Breast epithelium (tissue), 4 donors: ENCODE measurements around the gene IMMP2L. TPM values are rescaled to one million over a fixed set of nuclear protein-coding genes. Genes with fewer than 3 reads are reported as not detected.

Experiments used
- DNase-seq, 2 donors: peaks; one replicate each; pipeline ENCODE4 v3.0.0-alpha.2; 2019; ENCODE audit warnings: low spot score in 2 of 2
- H3K27ac ChIP-seq, 2 donors: fragments of 200-600 bp; sonication (generic) in 1 of 2; one replicate each; pipeline ENCODE4 v1.5.1; 2016 to 2019; ENCODE audit warnings: mild to moderate bottlenecking in 1 of 2
- H3K27me3 ChIP-seq, 2 donors: fragments of 200-600 bp; sonication (generic) in 1 of 2; one replicate each; pipeline versions ENCODE4 v1.5.1 to v1.6.0; 2017 to 2019; ENCODE audit warnings: control low read depth in 1 of 2, mild to moderate bottlenecking in 1 of 2
- H3K36me3 ChIP-seq: fragments of 200-600 bp; one replicate; pipeline ENCODE4 v1.5.1; 2019
- H3K4me1 ChIP-seq, 2 donors: fragments of 200-600 bp; sonication (generic); one replicate each; pipeline ENCODE4 v1.5.1; 2016 to 2019; ENCODE audit warnings: control low read depth in 1 of 2
- H3K4me3 ChIP-seq, 3 donors: fragments of 200-600 bp; sonication (generic); 1 replicate in 2 of 3; 2 replicates in 1 of 3; pipeline ENCODE4 v1.5.1; 2016 to 2019; ENCODE audit warnings: mild to moderate bottlenecking in 3 of 3, moderate library complexity in 2 of 3
- H3K9me3 ChIP-seq, 2 donors: fragments of 200-600 bp; sonication (generic) in 1 of 2; one replicate each; pipeline ENCODE4 v1.5.1; 2016 to 2019; ENCODE audit warnings: control low read depth in 1 of 2
- CTCF ChIP-seq, 3 donors: fragments of 450-650 bp; IDR thresholded peaks; one replicate each; pipeline ENCODE4 v1.5.1; 2016 to 2017; ENCODE audit warnings: antibody characterized with exemption in 3 of 3, mild to moderate bottlenecking in 3 of 3, moderate library complexity in 3 of 3
- POLR2A ChIP-seq: fragments of 450-650 bp; IDR thresholded peaks from one replicate; pipeline ENCODE4 v1.6.1; 2016; ENCODE audit warnings: antibody characterized with exemption, mild to moderate bottlenecking, moderate library complexity
- POLR2AphosphoS5 ChIP-seq, 3 donors: sonication (generic); formaldehyde crosslinking; IDR thresholded peaks; one replicate each; pipeline ENCODE4 v1.6.1; 2017; ENCODE audit warnings: antibody characterized with exemption in 3 of 3
- intact Hi-C: fragments of 100-400 bp; cut with DNase I; formaldehyde crosslinking; loops from one replicate; pipeline ENCODE4 v1.15.1; 2023; ENCODE audit warnings: low total_unique reads
- total RNA-seq, 3 donors: library from RNA; depleted of rRNA; stranded (reverse); fragments of >200 nt; gene quantifications; one replicate each; pipeline ENCODE4 v1.1.0, GENCODE V29; 2016

Gene IMMP2L
- total RNA-seq, 3 donors from 2014 or later = 19.8 to 39.7 (median 30.8) TPM

GRCh38 chr7:110975486-110975885 is 586.8 kb downstream of the IMMP2L start:
- Histone ChIP-seq H3K27me3 (no peaks in the 10 kb centered on the region), H3K4me3 (no peak overlapping the region), H3K27ac (no peak overlapping the region), H3K4me1 (no peaks in the 10 kb centered on the region), H3K36me3 (no peaks in the 10 kb centered on the region), H3K9me3 (no peaks in the 10 kb centered on the region)
- no peak for DNase-seq
- no peak for TF ChIP-seq CTCF (IDR thresholded peaks at IDR 0.05)
- TF ChIP-seq POLR2A = no peak
- no peak for TF ChIP-seq POLR2AphosphoS5 (IDR thresholded peaks at IDR 0.05)
- intact Hi-C loops = no loop called here

- DNase-seq = no peak
- no peaks in the 10 kb centered on the region for H3K9me3 ChIP-seq
- TF ChIP-seq CTCF (IDR thresholded peaks at IDR 0.05) = no peak
- no peak for TF ChIP-seq POLR2AphosphoS5 (IDR thresholded peaks at IDR 0.05)
- no peak for TF ChIP-seq POLR2A
- H3K27ac ChIP-seq = no peak overlapping the region
- H3K27me3 ChIP-seq = no peaks in the 10 kb centered on the region
- H3K4me1 ChIP-seq = no peaks in the 10 kb centered on the region
- intact Hi-C loops = no loop called here
- no peak overlapping the region for H3K4me3 ChIP-seq
- no peaks in the 10 kb centered on the region for H3K36me3 ChIP-seq
These were observed 587.9 kb downstream of the IMMP2L start for GRCh38 chr7:110974441-110974840.

GRCh38 chr7:110973196-110973990 is 588.9 kb downstream of the IMMP2L start:
- H3K27ac ChIP-seq = no peak overlapping the region
- H3K9me3 ChIP-seq = no peaks in the 10 kb centered on the region
- DNase-seq = no peak
- no peaks in the 10 kb centered on the region for H3K36me3 ChIP-seq
- no peaks in the 10 kb centered on the region for H3K27me3 ChIP-seq
- no peaks in the 10 kb centered on the region for H3K4me1 ChIP-seq
- H3K4me3 ChIP-seq = no peak overlapping the region
- intact Hi-C loops = no loop called here
- TF ChIP-seq CTCF (IDR thresholded peaks at IDR 0.05) = no peak
- TF ChIP-seq POLR2A = no peak
- no peak for TF ChIP-seq POLR2AphosphoS5 (IDR thresholded peaks at IDR 0.05)

GRCh38 chr7:110964775-110965174 is 597.5 kb downstream of the IMMP2L start:
- no peak for TF ChIP-seq POLR2A
- no peak for TF ChIP-seq CTCF (IDR thresholded peaks at IDR 0.05)
- no peak for TF ChIP-seq POLR2AphosphoS5 (IDR thresholded peaks at IDR 0.05)
- no peak overlapping the region for H3K27ac ChIP-seq

GRCh38 chr7:110962826-110963225 is 599.5 kb downstream of the IMMP2L start:
- Histone ChIP-seq H3K9me3 (no peaks in the 10 kb centered on the region), H3K27ac (no peak overlapping the region), H3K27me3 (no peaks in the 10 kb centered on the region), H3K36me3 (no peaks in the 10 kb centered on the region), H3K4me1 (no peaks in the 10 kb centered on the region), H3K4me3 (no peak overlapping the region)
- TF ChIP-seq POLR2AphosphoS5 (IDR thresholded peaks at IDR 0.05) (no peak), POLR2A (no peak), CTCF (IDR thresholded peaks at IDR 0.05) (no peak)
- intact Hi-C loops = no loop called here
- no peak for DNase-seq

More at GRCh38 chr7:110964775-110965174, 597.5 kb downstream of the IMMP2L start:
- no peaks in the 10 kb centered on the region for H3K4me1 ChIP-seq
- H3K27me3 ChIP-seq = no peaks in the 10 kb centered on the region
- H3K36me3 ChIP-seq = no peaks in the 10 kb centered on the region
- no peaks in the 10 kb centered on the region for H3K9me3 ChIP-seq
- H3K4me3 ChIP-seq = no peak overlapping the region
- intact Hi-C loops = no loop called here
- DNase-seq = no peak
